ENCODE results near the gene ATP1A1. TPM values are rescaled to one million over a fixed set of nuclear protein-coding genes. Genes with fewer than 3 reads are reported as not detected.

The ATP1A1 gene
- total RNA-seq, 1 experiment from 2014 or later, result 286 TPM

GRCh38 chr1:116436611-116436970 is 63.5 kb downstream of the ATP1A1 start:
- Mint-ChIP-seq H3K9me3 (no peaks in the 10 kb centered on the region), H3K36me3 (no peaks in the 10 kb centered on the region), H3K4me3 (no peak overlapping the region), H3K27me3 (ENCODE audit: low read depth) (no peaks in the 10 kb centered on the region), H3K27ac (no peak overlapping the region), H3K4me1 (no peaks in the 10 kb centered on the region)
- DNase-seq (ENCODE audit: low spot score) (no peak), ATAC-seq (no peak)
- CTCF ChIA-PET, result interaction anchor here (1.2 kb wide), 1 partner anchor 297 kb away, joined by 4 read pairs; no protein-coding TSS in a partner anchor
- POLR2A ChIA-PET, result no interaction called here
- TF ChIP-seq ATF1 (CRISPR knock-in tag; IDR thresholded peaks at IDR 0.05) (no peak), FOXK1 (CRISPR knock-in tag; IDR thresholded peaks at IDR 0.05) (no peak), NR2C2 (CRISPR knock-in tag; IDR thresholded peaks at IDR 0.05) (no peak), SMAD3 (CRISPR knock-in tag; IDR thresholded peaks at IDR 0.05; ENCODE audit: borderline replicate concordance) (no peak), JAZF1 (CRISPR knock-in tag; IDR thresholded peaks at IDR 0.05) (no peak), FOXJ3 (CRISPR knock-in tag; IDR thresholded peaks at IDR 0.05; ENCODE audit: borderline replicate concordance) (no peak), STAT6 (CRISPR knock-in tag; conservative IDR thresholded peaks at IDR 0.05; ENCODE audit: low read depth) (no peak), MAX (CRISPR knock-in tag; IDR thresholded peaks at IDR 0.05) (no peak), USF1 (CRISPR knock-in tag; IDR thresholded peaks at IDR 0.05) (no peak), ZNF317 (CRISPR knock-in tag; IDR thresholded peaks at IDR 0.05; ENCODE audit: borderline replicate concordance, low read depth) (no peak), E2F4 (CRISPR knock-in tag; IDR thresholded peaks at IDR 0.05; ENCODE audit: borderline replicate concordance, low read depth) (no peak), TEAD4 (CRISPR knock-in tag; IDR thresholded peaks at IDR 0.05) (no peak), GRHL2 (CRISPR knock-in tag; IDR thresholded peaks at IDR 0.05; ENCODE audit: insufficient replicate concordance, severe bottlenecking) (no peak), E2F1 (CRISPR knock-in tag; IDR thresholded peaks at IDR 0.05) (no peak), ZBTB21 (CRISPR knock-in tag; IDR thresholded peaks at IDR 0.05; ENCODE audit: borderline replicate concordance) (no peak)

GRCh38 chr1:116439701-116440100 is 66.7 kb downstream of the ATP1A1 start:
- CTCF ChIA-PET, result no interaction called here
- Mint-ChIP-seq H3K36me3 (no peaks in the 10 kb centered on the region), H3K27me3 (ENCODE audit: low read depth) (no peaks in the 10 kb centered on the region), H3K4me3 (no peak overlapping the region), H3K4me1 (no peaks in the 10 kb centered on the region), H3K9me3 (no peaks in the 10 kb centered on the region), H3K27ac (no peak overlapping the region)
- no peak for DNase-seq (ENCODE audit: low spot score)
- POLR2A ChIA-PET, result no interaction called here
- no peak for ATAC-seq
- TF ChIP-seq MYBL2 (CRISPR knock-in tag; IDR thresholded peaks at IDR 0.05), result no peak
- TF ChIP-seq PRDM15 (CRISPR knock-in tag; IDR thresholded peaks at IDR 0.05), result no peak
- TF ChIP-seq OVOL2 (CRISPR knock-in tag; IDR thresholded peaks at IDR 0.05; ENCODE audit: borderline replicate concordance), result no peak
- no peak for TF ChIP-seq ZNF423 (CRISPR knock-in tag; IDR thresholded peaks at IDR 0.05)
- TF ChIP-seq AR (CRISPR knock-in tag; IDR thresholded peaks at IDR 0.05), result no peak
